Vagina (tissue), 2 donors: ENCODE measurements around the gene FOXO3. TPM values are rescaled to one million over a fixed set of nuclear protein-coding genes. Genes with fewer than 3 reads are reported as not detected.

Source experiments
- DNase-seq, 2 donors: peaks; one replicate each; pipeline ENCODE4 v3.0.0-alpha.2; 2017; ENCODE audit errors: extremely low spot score in 2 of 2
- H3K27ac ChIP-seq: fragments of 200-600 bp; sonication (generic); one replicate; pipeline ENCODE4 v1.5.1; 2019
- H3K27me3 ChIP-seq: fragments of 200-600 bp; sonication (generic); one replicate; pipeline ENCODE4 v1.5.1; 2019
- H3K36me3 ChIP-seq, 2 donors: fragments of 200-600 bp; sonication (generic); one replicate each; pipeline ENCODE4 v1.5.1; 2017 to 2019
- H3K4me1 ChIP-seq: fragments of 200-600 bp; sonication (generic); one replicate; pipeline ENCODE4 v1.5.1; 2019
- H3K4me3 ChIP-seq, 2 donors: fragments of 200-600 bp; sonication (generic); 1 replicate in 1 of 2; 2 replicates in 1 of 2; pipeline ENCODE4 v1.5.1; 2016 to 2019
- H3K9me3 ChIP-seq: fragments of 200-600 bp; sonication (generic); one replicate; pipeline ENCODE4 v1.5.1; 2019
- POLR2A ChIP-seq, 2 donors: fragments of 450-650 bp; IDR thresholded peaks; one replicate each; pipeline ENCODE4 v1.6.1; 2017; ENCODE audit warnings: antibody characterized with exemption in 2 of 2, mild to moderate bottlenecking in 2 of 2, moderate library complexity in 2 of 2
- POLR2AphosphoS5 ChIP-seq, 2 donors: sonication (generic); formaldehyde crosslinking; IDR thresholded peaks; one replicate each; pipeline ENCODE4 v1.9.0; 2017; ENCODE audit warnings: antibody characterized with exemption in 2 of 2, mild to moderate bottlenecking in 2 of 2, low read depth in 1 of 2; ENCODE audit not compliant: insufficient read depth in 1 of 2
- intact Hi-C: fragments of 100-400 bp; cut with DNase I; formaldehyde crosslinking; loops from one replicate; pipeline ENCODE4 v1.15.1; 2023
- total RNA-seq: library from RNA; depleted of rRNA; stranded (reverse); fragments of >200 nt; gene quantifications from one replicate; pipeline ENCODE4 v1.2.3, GENCODE V29; 2016
- TF ChIP-seq, protein P1 (sequence below), 3 experiments: fragments of 450-650 bp in 2 of 3; fragments of 200-600 bp in 1 of 3; sonication (generic) in 1 of 3; IDR thresholded peaks; one replicate each; pipeline ENCODE4 v1.5.1; 2017 to 2019; ENCODE audit warnings: antibody characterized with exemption in 3 of 3, mild to moderate bottlenecking in 2 of 3, moderate library complexity in 2 of 3

Gene FOXO3
- total RNA-seq, 1 donor from 2014 or later: 110 TPM

DNA sequence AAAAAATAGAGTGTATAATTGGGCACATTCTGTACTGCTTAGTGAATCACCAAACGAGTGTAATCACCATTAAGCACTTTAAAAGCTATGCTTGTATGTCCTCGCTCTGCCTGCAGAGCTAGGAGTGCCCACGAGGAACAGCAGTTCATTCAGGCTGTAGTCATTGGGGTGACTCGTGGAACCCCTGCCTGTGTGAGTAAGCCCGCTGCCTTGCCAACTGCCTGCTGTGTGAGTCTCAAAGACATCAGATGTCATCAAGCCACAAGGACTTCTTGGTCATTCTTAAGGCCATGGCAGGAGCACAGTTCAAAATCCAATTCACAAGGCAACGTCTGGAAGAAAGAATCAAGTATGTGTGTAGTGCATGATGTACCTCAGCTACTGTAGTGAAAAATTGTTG is 60.4 kb downstream of the FOXO3 start:
- TF ChIP-seq POLR2AphosphoS5 (IDR thresholded peaks at IDR 0.05; ENCODE audit: insufficient read depth in 1 of 2, low read depth in 1 of 2): peak; percentile 36 to 46
- TF ChIP-seq, protein P1, sequence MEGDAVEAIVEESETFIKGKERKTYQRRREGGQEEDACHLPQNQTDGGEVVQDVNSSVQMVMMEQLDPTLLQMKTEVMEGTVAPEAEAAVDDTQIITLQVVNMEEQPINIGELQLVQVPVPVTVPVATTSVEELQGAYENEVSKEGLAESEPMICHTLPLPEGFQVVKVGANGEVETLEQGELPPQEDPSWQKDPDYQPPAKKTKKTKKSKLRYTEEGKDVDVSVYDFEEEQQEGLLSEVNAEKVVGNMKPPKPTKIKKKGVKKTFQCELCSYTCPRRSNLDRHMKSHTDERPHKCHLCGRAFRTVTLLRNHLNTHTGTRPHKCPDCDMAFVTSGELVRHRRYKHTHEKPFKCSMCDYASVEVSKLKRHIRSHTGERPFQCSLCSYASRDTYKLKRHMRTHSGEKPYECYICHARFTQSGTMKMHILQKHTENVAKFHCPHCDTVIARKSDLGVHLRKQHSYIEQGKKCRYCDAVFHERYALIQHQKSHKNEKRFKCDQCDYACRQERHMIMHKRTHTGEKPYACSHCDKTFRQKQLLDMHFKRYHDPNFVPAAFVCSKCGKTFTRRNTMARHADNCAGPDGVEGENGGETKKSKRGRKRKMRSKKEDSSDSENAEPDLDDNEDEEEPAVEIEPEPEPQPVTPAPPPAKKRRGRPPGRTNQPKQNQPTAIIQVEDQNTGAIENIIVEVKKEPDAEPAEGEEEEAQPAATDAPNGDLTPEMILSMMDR (IDR thresholded peaks at IDR 0.05): no peak
- no peak for DNase-seq
- no peaks in the 10 kb centered on the region for H3K36me3 ChIP-seq
- no peaks in the 10 kb centered on the region for H3K9me3 ChIP-seq
- no peaks in the 10 kb centered on the region for H3K27me3 ChIP-seq
- intact Hi-C loops: no loop called here
- H3K4me1 ChIP-seq: peaks cover 99% of the 10 kb centered on the region
- peak overlapping the region; percentile 74 for H3K27ac ChIP-seq
- H3K4me3 ChIP-seq: no peak overlapping the region

DNA sequence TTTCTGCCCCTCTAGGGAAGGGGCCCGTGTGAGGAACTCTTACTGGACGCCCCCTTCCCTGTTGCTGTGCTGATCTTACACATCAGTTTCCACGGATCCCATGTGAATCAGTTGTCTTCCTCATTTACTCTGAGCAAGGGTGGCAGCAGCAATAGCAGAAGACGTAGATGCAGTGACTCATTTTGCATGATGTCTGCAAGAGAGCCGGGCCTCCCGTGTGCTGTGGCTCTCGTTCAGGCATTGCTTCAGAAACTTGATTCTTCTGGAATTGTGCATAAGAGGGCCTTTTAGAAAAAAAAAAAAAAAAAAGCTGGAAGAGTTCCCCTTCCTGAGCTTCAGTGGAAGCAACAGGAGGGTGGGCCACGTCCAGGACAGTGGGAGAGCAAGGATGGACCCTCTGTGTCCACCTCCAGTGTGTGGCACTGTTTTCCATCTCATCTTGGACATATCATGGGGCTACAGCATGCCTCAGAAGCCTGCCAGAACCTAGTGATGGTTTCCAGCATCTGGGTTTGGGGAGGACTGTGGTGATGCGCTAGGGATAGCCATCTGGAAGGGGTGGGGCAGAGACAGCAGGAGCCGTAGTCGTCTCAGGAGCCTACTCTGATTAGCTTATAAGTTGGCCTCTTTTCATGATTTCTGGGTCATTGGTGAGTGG is 62.1 kb downstream of the FOXO3 start:
- Histone ChIP-seq H3K27me3 (no peaks in the 10 kb centered on the region), H3K4me3 (no peak overlapping the region), H3K9me3 (no peaks in the 10 kb centered on the region), H3K4me1 (peaks cover 100% of the 10 kb centered on the region), H3K27ac (peak overlapping the region; percentile 74), H3K36me3 (no peaks in the 10 kb centered on the region)
- TF ChIP-seq POLR2A (IDR thresholded peaks at IDR 0.05) (no peak), POLR2AphosphoS5 (IDR thresholded peaks at IDR 0.05; ENCODE audit: insufficient read depth in 1 of 2, low read depth in 1 of 2) (peak; percentile 20 to 33)
- intact Hi-C loops: no loop called here
- DNase-seq: peak in 1 of 2 donors; percentile 92

DNA sequence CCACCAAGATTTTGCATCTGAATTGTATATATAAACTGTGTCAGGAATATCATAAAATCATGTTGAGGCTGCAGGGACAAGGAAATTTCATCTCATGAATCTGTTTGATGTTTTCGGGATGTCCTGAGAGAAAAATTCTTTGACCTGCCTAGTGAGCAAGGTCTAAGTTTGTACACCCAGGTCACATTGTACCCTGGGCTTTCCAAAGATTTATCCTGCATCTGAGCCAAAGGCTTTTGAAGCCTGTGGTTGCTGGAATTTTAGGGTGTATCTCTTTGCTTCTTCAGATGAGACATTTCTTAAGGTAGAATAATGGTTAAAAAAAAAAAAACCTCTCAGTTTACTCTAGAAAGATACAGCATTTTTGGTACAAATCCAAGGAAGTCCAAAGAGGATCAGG is 63.3 kb downstream of the FOXO3 start:
- Histone ChIP-seq H3K27me3 (no peaks in the 10 kb centered on the region), H3K4me3 (no peak overlapping the region), H3K4me1 (peaks cover 100% of the 10 kb centered on the region), H3K9me3 (no peaks in the 10 kb centered on the region), H3K27ac (peak overlapping the region; percentile 17), H3K36me3 (no peaks in the 10 kb centered on the region)
- TF ChIP-seq POLR2A (IDR thresholded peaks at IDR 0.05) (no peak), POLR2AphosphoS5 (IDR thresholded peaks at IDR 0.05; ENCODE audit: insufficient read depth in 1 of 2, low read depth in 1 of 2) (no peak)
- TF ChIP-seq, protein P1 (IDR thresholded peaks at IDR 0.05): no peak
- DNase-seq: no peak
- intact Hi-C loops: no loop called here

DNA sequence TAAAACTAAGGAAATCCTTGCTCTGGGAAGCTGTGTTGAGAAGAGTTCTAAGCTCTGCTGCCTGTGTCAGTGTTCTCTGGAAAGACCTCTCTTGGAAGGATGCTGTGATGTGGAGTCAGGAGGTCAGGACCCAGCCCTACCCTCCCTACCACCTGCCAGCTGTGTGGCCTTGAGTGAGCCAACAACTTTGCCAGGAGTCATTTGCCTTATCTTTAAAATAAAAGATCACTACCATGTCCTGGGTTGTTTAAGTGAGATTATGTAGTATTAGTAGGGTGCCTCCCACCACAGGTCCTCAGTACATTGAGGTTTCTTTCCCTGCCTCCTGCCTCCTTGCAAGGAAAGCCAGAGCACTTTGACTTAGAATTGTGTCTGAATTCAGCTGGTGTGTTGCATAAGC is 64.9 kb downstream of the FOXO3 start:
- DNase-seq: no peak
- TF ChIP-seq, protein P1 (IDR thresholded peaks at IDR 0.05): no peak
- TF ChIP-seq POLR2A (IDR thresholded peaks at IDR 0.05) (no peak), POLR2AphosphoS5 (IDR thresholded peaks at IDR 0.05; ENCODE audit: insufficient read depth in 1 of 2, low read depth in 1 of 2) (no peak)
- intact Hi-C loops: no loop called here
- Histone ChIP-seq H3K27me3 (no peaks in the 10 kb centered on the region), H3K4me3 (no peak overlapping the region), H3K4me1 (peaks cover 100% of the 10 kb centered on the region), H3K9me3 (no peaks in the 10 kb centered on the region), H3K27ac (no peak overlapping the region), H3K36me3 (no peaks in the 10 kb centered on the region)

DNA sequence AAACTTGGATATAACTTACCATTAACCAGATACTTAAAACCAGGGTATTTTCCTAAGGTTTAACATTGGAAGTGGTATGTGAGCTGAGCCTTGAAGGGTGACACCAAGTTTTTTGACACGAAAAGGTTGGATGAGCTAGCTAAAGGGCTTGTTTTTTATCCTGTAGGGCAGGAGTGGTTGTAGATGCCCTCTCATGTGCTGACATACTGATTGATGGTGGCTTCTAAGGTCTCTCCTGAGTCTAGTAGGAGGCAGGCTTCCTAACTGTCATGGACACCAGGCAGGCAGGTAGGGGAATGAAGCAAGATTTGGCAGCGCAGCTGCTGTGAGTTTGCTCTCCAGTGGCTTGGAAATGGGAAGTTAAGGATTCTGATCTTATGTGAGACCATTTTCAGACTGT is 66.1 kb downstream of the FOXO3 start:
- H3K4me1 ChIP-seq: peaks cover 100% of the 10 kb centered on the region
- TF ChIP-seq, protein P1 (IDR thresholded peaks at IDR 0.05): no peak
- TF ChIP-seq POLR2A (IDR thresholded peaks at IDR 0.05): no peak
- TF ChIP-seq POLR2AphosphoS5 (IDR thresholded peaks at IDR 0.05; ENCODE audit: insufficient read depth in 1 of 2, low read depth in 1 of 2): no peak

More for the DNA sequence above, 66.1 kb downstream of the FOXO3 start:
- H3K4me3 ChIP-seq: no peak overlapping the region
- intact Hi-C loops: no loop called here
- no peak overlapping the region for H3K27ac ChIP-seq
- H3K36me3 ChIP-seq: no peaks in the 10 kb centered on the region
- no peak for DNase-seq
- H3K9me3 ChIP-seq: no peaks in the 10 kb centered on the region
- H3K27me3 ChIP-seq: no peaks in the 10 kb centered on the region
